HFF-Myc (cell line): ENCODE results near the gene ATP6V1A.

ENCODE experiments used
- DNase-seq: peaks from one replicate; pipeline ENCODE4 v3.0.0-alpha.2; 2011; ENCODE audit warnings: low read depth; ENCODE audit errors: extremely low read depth
- H3K4me3 ChIP-seq: replicated peaks from 2 replicates; pipeline ENCODE4 v1.5.1; 2011; ENCODE audit warnings: low read depth, mild to moderate bottlenecking, control low read depth, low read length
- CTCF ChIP-seq: IDR thresholded peaks from 2 replicates; pipeline ENCODE4 v1.5.1; 2012; ENCODE audit warnings: mild to moderate bottlenecking, low read depth, low read length, control low read depth; ENCODE audit errors: missing control alignments

ATP6V1A gene

GRCh38 chr3:113754494-113755159 is 7.8 kb downstream of the ATP6V1A start:
- DNase-seq: no peak
- TF ChIP-seq CTCF: no peak
- H3K4me3 ChIP-seq: no peak overlapping the region

GRCh38 chr3:113758389-113759024 is 11.7 kb downstream of the ATP6V1A start:
- DNase-seq: no peak
- no peak for TF ChIP-seq CTCF

GRCh38 chr3:113764698-113765097 is 17.9 kb downstream of the ATP6V1A start:
- DNase-seq: no peak
- H3K4me3 ChIP-seq: no peak overlapping the region
- TF ChIP-seq CTCF: no peak

More at GRCh38 chr3:113758389-113759024, 11.7 kb downstream of the ATP6V1A start:
- no peak overlapping the region for H3K4me3 ChIP-seq

GRCh38 chr3:113769551-113769950 is 22.7 kb downstream of the ATP6V1A start:
- H3K4me3 ChIP-seq: no peak overlapping the region
- no peak for DNase-seq
- TF ChIP-seq CTCF: no peak

- no peak for DNase-seq
- no peak overlapping the region for H3K4me3 ChIP-seq
- TF ChIP-seq CTCF: no peak
Measured at GRCh38 chr3:113771993-113772392, 25.2 kb downstream of the ATP6V1A start.

GRCh38 chr3:113773381-113773780 is 26.5 kb downstream of the ATP6V1A start:
- H3K4me3 ChIP-seq: no peak overlapping the region
- peak; percentile 42 for DNase-seq
- no peak for TF ChIP-seq CTCF
